ENCODE results near the gene VDAC1. TPM values are rescaled to one million over a fixed set of nuclear protein-coding genes. Genes with fewer than 3 reads are reported as not detected.

VDAC1 gene
- total and polyA plus RNA-seq, 12 donors = 229 to 609 (median 529) TPM

DNA sequence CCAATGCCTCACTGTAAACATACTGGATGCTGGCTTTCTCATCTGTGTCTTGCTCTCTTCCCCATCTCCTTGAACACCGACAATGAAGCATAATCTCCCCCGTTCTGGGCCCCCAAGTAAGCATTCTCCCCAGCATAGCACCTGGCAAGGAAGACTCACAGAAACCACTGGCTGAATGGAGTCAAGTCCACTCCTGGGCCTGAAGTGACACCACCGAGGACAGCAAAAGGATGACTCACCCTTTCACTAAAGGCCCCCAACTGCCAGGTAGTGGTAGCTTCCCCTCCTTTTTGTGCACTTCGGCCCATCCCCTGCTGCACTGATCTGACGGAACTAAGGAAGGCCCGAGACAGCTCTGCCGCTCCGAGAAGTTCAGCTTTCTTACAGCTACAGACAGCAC is 9.4 kb downstream of the VDAC1 start:
- H3K4me3 ChIP-seq = peak overlapping the region in 1 of 10 donors; percentile 15
- peaks cover 24 to 100% (median 83%) of the 10 kb centered on the region in 9 donors for H3K4me1 ChIP-seq
- H3K36me3 ChIP-seq = peaks cover 0 to 34% (median 8%) of the 10 kb centered on the region in 9 donors
- ATAC-seq (peak in 4 of 8 donors; percentile 9 to 23 (median 16)), DNase-seq (no peak)
- intact Hi-C loops (cut with DNase I) = no loop called here
- TF ChIP-seq, protein P1, sequence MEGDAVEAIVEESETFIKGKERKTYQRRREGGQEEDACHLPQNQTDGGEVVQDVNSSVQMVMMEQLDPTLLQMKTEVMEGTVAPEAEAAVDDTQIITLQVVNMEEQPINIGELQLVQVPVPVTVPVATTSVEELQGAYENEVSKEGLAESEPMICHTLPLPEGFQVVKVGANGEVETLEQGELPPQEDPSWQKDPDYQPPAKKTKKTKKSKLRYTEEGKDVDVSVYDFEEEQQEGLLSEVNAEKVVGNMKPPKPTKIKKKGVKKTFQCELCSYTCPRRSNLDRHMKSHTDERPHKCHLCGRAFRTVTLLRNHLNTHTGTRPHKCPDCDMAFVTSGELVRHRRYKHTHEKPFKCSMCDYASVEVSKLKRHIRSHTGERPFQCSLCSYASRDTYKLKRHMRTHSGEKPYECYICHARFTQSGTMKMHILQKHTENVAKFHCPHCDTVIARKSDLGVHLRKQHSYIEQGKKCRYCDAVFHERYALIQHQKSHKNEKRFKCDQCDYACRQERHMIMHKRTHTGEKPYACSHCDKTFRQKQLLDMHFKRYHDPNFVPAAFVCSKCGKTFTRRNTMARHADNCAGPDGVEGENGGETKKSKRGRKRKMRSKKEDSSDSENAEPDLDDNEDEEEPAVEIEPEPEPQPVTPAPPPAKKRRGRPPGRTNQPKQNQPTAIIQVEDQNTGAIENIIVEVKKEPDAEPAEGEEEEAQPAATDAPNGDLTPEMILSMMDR (IDR thresholded peaks at IDR 0.05) = no peak
- peak overlapping the region; percentile 31 to 85 (median 75) for H3K27ac ChIP-seq
- 51 to 54% methylated on average over 8 of the region's 8 CpGs for WGBS, 2 donors
- H3K9me3 ChIP-seq = no peaks in the 10 kb centered on the region
- no peaks in the 10 kb centered on the region for H3K27me3 ChIP-seq

DNA sequence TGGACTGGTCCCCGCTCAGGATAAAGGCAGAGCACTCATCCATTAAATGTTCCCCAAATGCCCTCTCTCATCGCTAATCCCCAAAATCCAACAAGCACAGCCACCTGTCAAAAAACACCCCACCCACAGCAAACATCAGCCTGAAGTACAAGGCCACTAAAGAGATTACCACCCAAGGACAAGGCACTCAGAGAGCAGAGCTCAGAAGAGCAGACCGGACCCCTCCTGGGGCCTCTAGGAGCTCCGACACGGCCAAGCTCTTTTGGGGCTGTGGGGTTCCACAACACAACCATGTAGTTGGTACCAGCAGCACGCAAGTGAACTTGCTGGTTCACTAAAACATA is 9.8 kb downstream of the VDAC1 start:
- H3K27me3 ChIP-seq = no peaks in the 10 kb centered on the region
- H3K4me3 ChIP-seq = peak overlapping the region in 1 of 10 donors; percentile 6
- DNase-seq (no peak), ATAC-seq (peak in 3 of 8 donors; percentile 15 to 27 (median 19))
- WGBS, 2 donors = 47 to 62% methylated on average over 6 of the region's 6 CpGs
- peak overlapping the region in 9 of 10 donors; percentile 31 to 85 (median 77) for H3K27ac ChIP-seq
- intact Hi-C loops (cut with DNase I) = no loop called here
- H3K9me3 ChIP-seq = no peaks in the 10 kb centered on the region
- TF ChIP-seq, protein P1 (IDR thresholded peaks at IDR 0.05) = no peak
- peaks cover 21 to 99% (median 80%) of the 10 kb centered on the region in 9 donors for H3K4me1 ChIP-seq
- H3K36me3 ChIP-seq = peaks cover 0 to 34% (median 12%) of the 10 kb centered on the region in 9 donors

DNA sequence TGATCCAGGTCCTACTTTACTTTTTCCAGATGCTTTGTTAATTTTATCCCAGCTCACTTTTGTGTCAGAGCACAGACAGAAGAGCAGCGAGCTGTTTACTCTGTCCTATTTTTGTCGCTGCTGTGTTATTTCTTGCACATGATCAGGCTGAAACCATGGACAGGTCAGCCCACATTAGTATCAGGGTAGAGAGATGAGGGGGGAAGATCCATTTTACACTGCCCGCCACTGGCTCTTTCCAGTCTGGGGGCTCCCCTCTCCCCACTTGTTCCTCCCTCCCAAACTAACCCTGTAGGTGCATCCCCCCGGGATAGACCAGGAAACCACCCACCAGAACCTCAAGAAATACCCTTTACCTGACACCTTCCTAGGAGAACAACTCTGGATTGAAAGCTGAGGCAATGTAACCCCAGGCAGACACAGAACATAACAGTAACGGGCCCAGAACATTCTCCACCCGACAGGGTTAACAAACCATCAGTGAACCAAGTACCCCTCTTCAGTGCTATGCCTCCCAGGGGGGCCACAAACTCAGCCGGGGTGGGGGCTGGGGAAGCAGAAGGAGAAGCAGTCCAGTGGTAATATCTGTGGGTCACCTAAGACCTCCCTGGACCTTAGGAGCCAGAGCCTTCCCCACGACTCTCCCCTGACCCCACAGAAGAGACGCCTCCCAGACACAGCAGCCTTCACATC is 10.3 kb downstream of the VDAC1 start:
- Histone ChIP-seq H3K27me3 (no peaks in the 10 kb centered on the region), H3K9me3 (no peaks in the 10 kb centered on the region), H3K4me1 (peaks cover 21 to 94% (median 74%) of the 10 kb centered on the region in 9 donors), H3K4me3 (peak overlapping the region in 1 of 10 donors; percentile 6), H3K27ac (peak overlapping the region; percentile 20 to 85 (median 75)), H3K36me3 (peaks cover 0 to 38% (median 17%) of the 10 kb centered on the region in 9 donors)
- ATAC-seq (peak in 6 of 8 donors; percentile 12 to 71 (median 65)), DNase-seq (no peak)
- intact Hi-C loops (cut with DNase I) = no loop called here
- 42 to 50% methylated on average over 9 of the region's 9 CpGs for WGBS, 2 donors
- TF ChIP-seq, protein P1 (IDR thresholded peaks at IDR 0.05) = no peak

DNA sequence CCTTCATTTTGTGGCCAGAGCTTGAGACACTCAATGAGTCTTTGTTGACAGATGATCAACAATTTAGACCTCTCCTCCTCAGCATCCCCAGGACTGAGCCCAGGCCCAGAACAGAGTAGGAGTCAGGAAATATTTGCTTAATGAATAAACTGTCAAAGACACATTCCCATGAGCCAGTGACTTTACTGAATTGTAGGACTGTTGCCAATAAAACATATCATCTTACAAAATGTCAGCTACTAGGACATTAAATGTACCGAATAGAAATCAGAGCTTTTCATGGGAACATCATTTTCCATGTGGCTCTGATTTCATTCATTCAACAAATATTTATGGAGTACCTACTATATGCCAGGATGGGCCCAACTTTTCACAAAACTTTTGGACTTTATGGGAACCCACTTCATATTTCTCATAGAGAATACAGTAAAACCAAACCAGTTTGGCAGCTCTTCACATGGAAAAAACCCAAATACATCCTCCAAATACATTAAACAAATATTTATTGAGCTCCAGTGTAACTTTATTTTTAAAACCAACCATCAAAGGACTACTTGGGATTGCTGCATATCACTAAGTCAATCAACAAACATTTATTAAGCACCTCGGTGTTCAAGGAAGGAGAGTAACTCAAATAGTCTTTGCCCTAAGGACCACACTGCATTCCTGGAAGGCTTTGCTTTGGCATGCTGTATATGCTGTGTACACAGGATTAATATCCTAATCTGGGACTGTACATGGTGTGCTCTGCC is 11.4 kb downstream of the VDAC1 start:
- peak overlapping the region in 9 of 10 donors; percentile 11 to 85 (median 77) for H3K27ac ChIP-seq
- ATAC-seq = peak in 3 of 8 donors; percentile 13 to 34 (median 15)
- intact Hi-C loops (cut with DNase I) = no loop called here
- 28 to 45% methylated on average over 2 of the region's 2 CpGs for WGBS, 2 donors
- peaks cover 18 to 83% (median 65%) of the 10 kb centered on the region in 9 donors for H3K4me1 ChIP-seq
- DNase-seq = no peak
- no peaks in the 10 kb centered on the region for H3K9me3 ChIP-seq
- no peak overlapping the region for H3K4me3 ChIP-seq
- TF ChIP-seq, protein P1 (IDR thresholded peaks at IDR 0.05) = no peak
- no peaks in the 10 kb centered on the region for H3K27me3 ChIP-seq
- peaks cover 0 to 45% (median 25%) of the 10 kb centered on the region in 9 donors for H3K36me3 ChIP-seq
